Brain microvascular endothelial cell (primary cell): ENCODE data around the gene PDE8A.

Source experiments
- DNase-seq: peaks from one replicate; pipeline ENCODE4 v3.0.0-alpha.2; 2020
- H3K27ac ChIP-seq: fragments of 250-450 bp; sonication (Bioruptor Pico); 2 replicates; pipeline ENCODE4 v1.5.1; 2020; ENCODE audit warnings: mild to moderate bottlenecking, moderate library complexity
- H3K27me3 ChIP-seq: fragments of 250-450 bp; sonication (Bioruptor Pico); replicated peaks from 2 replicates; pipeline ENCODE4 v1.5.1; 2020; ENCODE audit warnings: mild to moderate bottlenecking
- H3K36me3 ChIP-seq: fragments of 250-450 bp; sonication (Bioruptor Pico); replicated peaks from 2 replicates; pipeline ENCODE4 v1.5.1; 2020; ENCODE audit warnings: mild to moderate bottlenecking
- H3K4me3 ChIP-seq: 2 replicates; pipeline ENCODE4 v1.5.1; 2011; ENCODE audit warnings: low read depth, mild to moderate bottlenecking, control low read depth, low read length, moderate library complexity
- in situ Hi-C: cut with HindIII; loops from 2 replicates; pipeline ENCODE4 v1.10.0; 2017; ENCODE audit warnings: low sequenced_read_pairs, low pct_ligation_motif_present
- TF ChIP-seq, protein P1 (sequence below): IDR thresholded peaks from 2 replicates; pipeline ENCODE4 v1.5.1; 2011; ENCODE audit warnings: low read depth, mild to moderate bottlenecking, moderate library complexity, low read length, control low read depth, inconsistent platforms; ENCODE audit errors: missing control alignments

PDE8A gene

DNA sequence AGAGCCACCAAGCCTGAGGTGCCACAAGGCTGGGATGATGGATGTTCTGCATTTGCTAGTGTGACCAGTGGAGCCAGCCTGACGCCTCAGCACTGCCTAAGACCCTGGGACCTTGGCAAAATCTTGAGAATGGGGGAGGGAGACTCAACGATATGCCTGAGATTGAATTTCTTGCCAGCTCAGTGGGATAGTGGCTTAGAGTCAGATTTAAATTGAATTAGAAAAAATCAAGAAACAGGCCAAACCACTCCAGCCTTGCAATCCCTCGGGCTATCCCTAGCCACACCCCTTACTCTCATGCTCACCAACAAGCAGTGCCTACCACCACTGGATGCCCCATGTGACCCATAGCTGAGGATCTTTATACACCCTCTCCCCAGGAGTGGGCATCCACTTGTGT is 18.7 kb upstream of the PDE8A start:
- Histone ChIP-seq H3K27ac (no peak overlapping the region), H3K4me3 (no peak overlapping the region), H3K27me3 (no peaks in the 10 kb centered on the region), H3K36me3 (no peaks in the 10 kb centered on the region)
- DNase-seq = no peak
- in situ Hi-C loops = no loop called here
- TF ChIP-seq, protein P1, sequence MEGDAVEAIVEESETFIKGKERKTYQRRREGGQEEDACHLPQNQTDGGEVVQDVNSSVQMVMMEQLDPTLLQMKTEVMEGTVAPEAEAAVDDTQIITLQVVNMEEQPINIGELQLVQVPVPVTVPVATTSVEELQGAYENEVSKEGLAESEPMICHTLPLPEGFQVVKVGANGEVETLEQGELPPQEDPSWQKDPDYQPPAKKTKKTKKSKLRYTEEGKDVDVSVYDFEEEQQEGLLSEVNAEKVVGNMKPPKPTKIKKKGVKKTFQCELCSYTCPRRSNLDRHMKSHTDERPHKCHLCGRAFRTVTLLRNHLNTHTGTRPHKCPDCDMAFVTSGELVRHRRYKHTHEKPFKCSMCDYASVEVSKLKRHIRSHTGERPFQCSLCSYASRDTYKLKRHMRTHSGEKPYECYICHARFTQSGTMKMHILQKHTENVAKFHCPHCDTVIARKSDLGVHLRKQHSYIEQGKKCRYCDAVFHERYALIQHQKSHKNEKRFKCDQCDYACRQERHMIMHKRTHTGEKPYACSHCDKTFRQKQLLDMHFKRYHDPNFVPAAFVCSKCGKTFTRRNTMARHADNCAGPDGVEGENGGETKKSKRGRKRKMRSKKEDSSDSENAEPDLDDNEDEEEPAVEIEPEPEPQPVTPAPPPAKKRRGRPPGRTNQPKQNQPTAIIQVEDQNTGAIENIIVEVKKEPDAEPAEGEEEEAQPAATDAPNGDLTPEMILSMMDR = no peak

DNA sequence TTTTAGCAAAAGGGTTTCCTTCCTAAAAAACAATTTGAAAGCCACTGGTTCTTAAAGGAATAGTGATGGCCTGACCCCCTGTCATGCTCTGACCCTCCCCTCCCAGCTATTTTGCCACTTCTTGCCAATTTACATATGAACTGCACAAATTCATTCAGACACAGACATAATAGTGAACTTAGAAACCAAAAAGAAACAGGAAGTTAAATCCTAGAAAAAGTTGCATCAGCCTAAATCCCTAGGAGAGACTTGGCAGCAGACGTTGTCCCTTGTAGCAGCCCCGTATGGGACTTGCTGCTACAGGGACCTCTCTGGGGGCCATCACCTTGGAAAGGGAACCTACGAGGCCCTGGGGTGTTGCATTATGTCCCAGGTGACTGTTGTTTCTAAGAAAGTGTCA is 14.3 kb upstream of the PDE8A start:
- Histone ChIP-seq H3K4me3 (no peak overlapping the region), H3K27ac (no peak overlapping the region), H3K36me3 (no peaks in the 10 kb centered on the region), H3K27me3 (no peaks in the 10 kb centered on the region)
- no peak for DNase-seq
- in situ Hi-C loops = no loop called here
- TF ChIP-seq, protein P1 = no peak

DNA sequence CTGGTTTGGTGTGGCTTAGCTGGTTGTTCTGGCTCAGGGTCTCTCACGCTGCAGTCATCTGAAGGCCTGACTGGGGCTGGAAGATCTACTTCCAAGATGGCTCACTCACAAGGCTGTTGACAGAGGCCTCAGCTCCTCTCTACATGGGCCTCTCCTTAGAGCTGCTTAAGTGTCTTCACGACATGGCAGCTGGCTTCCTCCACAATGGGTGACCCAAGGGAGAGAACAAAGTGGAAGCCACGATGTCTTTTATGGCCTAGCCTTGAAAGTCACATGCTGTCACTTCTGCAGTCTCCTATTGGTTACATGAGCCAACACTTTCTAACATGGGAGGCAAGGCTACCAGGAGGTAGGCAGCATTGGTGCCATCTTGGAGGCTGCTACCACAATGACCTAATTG is 13.4 kb upstream of the PDE8A start:
- TF ChIP-seq, protein P1 = no peak
- in situ Hi-C loops = no loop called here
- H3K36me3 ChIP-seq = no peaks in the 10 kb centered on the region
- no peak for DNase-seq
- H3K27ac ChIP-seq = no peak overlapping the region
- no peak overlapping the region for H3K4me3 ChIP-seq
- H3K27me3 ChIP-seq = no peaks in the 10 kb centered on the region

DNA sequence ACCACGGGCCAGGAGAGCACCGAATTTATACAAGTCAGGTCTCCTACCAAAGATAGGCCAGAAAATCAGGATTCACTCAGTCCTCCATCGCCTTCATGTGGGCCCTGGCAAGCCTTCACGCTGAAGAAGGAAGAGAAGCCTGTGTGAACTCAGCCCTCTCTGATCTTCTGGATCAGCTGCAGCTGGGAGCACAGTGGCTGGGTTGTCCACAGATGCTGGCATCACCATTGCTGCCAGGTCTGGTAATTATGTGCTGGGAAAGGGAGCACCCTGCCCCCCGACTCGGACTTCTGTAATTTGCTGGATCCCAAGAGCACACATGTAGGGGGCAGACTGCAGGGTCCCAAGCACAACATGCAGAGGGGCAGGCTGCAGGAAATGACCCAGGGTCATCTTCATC is 12.4 kb upstream of the PDE8A start:
- Histone ChIP-seq H3K27ac (no peak overlapping the region), H3K36me3 (no peaks in the 10 kb centered on the region), H3K4me3 (no peak overlapping the region), H3K27me3 (no peaks in the 10 kb centered on the region)
- TF ChIP-seq, protein P1 = no peak
- no peak for DNase-seq
- in situ Hi-C loops = no loop called here

DNA sequence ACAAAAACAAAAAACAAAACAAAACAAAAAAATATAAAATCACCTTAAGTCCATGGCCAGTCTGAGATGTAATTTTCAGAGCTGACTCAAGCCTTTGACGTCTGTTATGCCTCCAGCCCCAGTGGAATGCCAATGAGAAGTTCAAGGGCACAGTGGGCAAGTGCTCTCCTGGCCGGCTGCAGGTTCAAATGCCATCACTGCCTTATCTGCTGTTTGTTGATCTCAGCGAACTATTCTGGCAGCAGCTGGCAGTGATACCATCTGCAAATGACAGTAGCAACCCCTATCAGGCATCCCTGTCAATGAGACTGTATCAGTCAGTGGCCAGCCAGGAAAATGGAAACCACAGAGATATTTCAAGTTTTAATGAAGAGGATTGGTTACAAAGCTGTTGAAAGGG is 10.8 kb upstream of the PDE8A start:
- TF ChIP-seq, protein P1 = no peak
- no peaks in the 10 kb centered on the region for H3K36me3 ChIP-seq
- DNase-seq = no peak
- H3K4me3 ChIP-seq = no peak overlapping the region
- no peaks in the 10 kb centered on the region for H3K27me3 ChIP-seq
- H3K27ac ChIP-seq = no peak overlapping the region
- in situ Hi-C loops = no loop called here
